H9 (cell line): Measurements from ENCODE around the gene KCNK10. TPM values are rescaled to one million over a fixed set of nuclear protein-coding genes. Genes with fewer than 3 reads are reported as not detected.

ENCODE experiments used
- DNase-seq: peaks from one replicate; pipeline ENCODE4 v3.0.0-alpha.2; 2017
- H2AFZ ChIP-seq: one replicate; pipeline ENCODE4 v1.6.1; 2013; ENCODE audit warnings: mild to moderate bottlenecking, low read length, control low read depth, moderate library complexity
- H2AK5ac ChIP-seq: 2 replicates; pipeline ENCODE4 v1.6.1; 2013; ENCODE audit warnings: low read length, control low read depth, mixed read lengths; ENCODE audit not compliant: insufficient read length
- H2BK120ac ChIP-seq: one replicate; pipeline ENCODE4 v1.6.1; 2013; ENCODE audit warnings: low read depth, mild to moderate bottlenecking, low read length, control low read depth, inconsistent platforms; ENCODE audit not compliant: poor library complexity, severe bottlenecking
- H2BK12ac ChIP-seq: 2 replicates; pipeline ENCODE4 v1.6.1; 2013; ENCODE audit warnings: low read length, control low read depth, mixed read lengths, low read depth; ENCODE audit not compliant: insufficient read length
- H2BK15ac ChIP-seq: 2 replicates; pipeline ENCODE4 v1.6.1; 2013; ENCODE audit warnings: low read depth, low read length, control low read depth
- H2BK20ac ChIP-seq: one replicate; pipeline ENCODE4 v1.6.1; 2013; ENCODE audit warnings: low read depth, mild to moderate bottlenecking, low read length, control low read depth, inconsistent platforms; ENCODE audit not compliant: poor library complexity, severe bottlenecking
- H2BK5ac ChIP-seq: 2 replicates; pipeline ENCODE4 v1.6.1; 2013; ENCODE audit warnings: low read length, control low read depth, mixed read lengths; ENCODE audit not compliant: insufficient read length
- H3K14ac ChIP-seq: 2 replicates; pipeline ENCODE4 v1.6.1; 2013; ENCODE audit warnings: low read length, control low read depth; ENCODE audit not compliant: insufficient read depth
- H3K18ac ChIP-seq: 2 replicates; pipeline ENCODE4 v1.6.1; 2013; ENCODE audit warnings: low read depth, mild to moderate bottlenecking, mixed read lengths, low read length, control low read depth; ENCODE audit not compliant: insufficient read length
- H3K23ac ChIP-seq: 2 replicates; pipeline ENCODE4 v1.6.1; 2013; ENCODE audit warnings: low read length, control low read depth, mixed read lengths, low read depth; ENCODE audit not compliant: insufficient read length
- H3K23me2 ChIP-seq: 2 replicates; pipeline ENCODE4 v1.6.1; 2013; ENCODE audit warnings: low read depth, mild to moderate bottlenecking, mixed read lengths, low read length, control low read depth; ENCODE audit not compliant: insufficient read length, poor library complexity, severe bottlenecking
- H3K27ac ChIP-seq: 2 replicates; pipeline ENCODE4 v1.5.1; 2013; ENCODE audit warnings: low read length, control low read depth, mixed read lengths, low read depth; ENCODE audit not compliant: insufficient read length
- H3K27me3 ChIP-seq: 2 replicates; pipeline ENCODE4 v1.6.1; 2013; ENCODE audit warnings: low read length, control low read depth, inconsistent platforms; ENCODE audit not compliant: insufficient read depth
- H3K4ac ChIP-seq: 2 replicates; pipeline ENCODE4 v1.6.1; 2013; ENCODE audit warnings: low read depth, mild to moderate bottlenecking, control low read depth, inconsistent platforms, low read length, moderate library complexity
- H3K4me1 ChIP-seq: 2 replicates; pipeline ENCODE4 v1.6.1; 2013; ENCODE audit warnings: low read length, control low read depth, inconsistent platforms; ENCODE audit not compliant: insufficient read depth
- H3K4me2 ChIP-seq: 2 replicates; pipeline ENCODE4 v1.6.1; 2013; ENCODE audit warnings: low read length, control low read depth, mixed read lengths; ENCODE audit not compliant: insufficient read length, insufficient read depth
- H3K56ac ChIP-seq: 2 replicates; pipeline ENCODE4 v1.6.1; 2013; ENCODE audit warnings: low read depth, mild to moderate bottlenecking, mixed read lengths, low read length, control low read depth; ENCODE audit not compliant: insufficient read length
- H3K79me1 ChIP-seq: 2 replicates; pipeline ENCODE4 v1.6.1; 2013; ENCODE audit warnings: low read depth, mild to moderate bottlenecking, moderate library complexity, low read length, control low read depth, inconsistent platforms; ENCODE audit not compliant: insufficient read depth, poor library complexity, severe bottlenecking
- H3K79me2 ChIP-seq: 2 replicates; pipeline ENCODE4 v1.6.1; 2013; ENCODE audit warnings: low read length, control low read depth, inconsistent platforms; ENCODE audit not compliant: insufficient read depth
- H3K9ac ChIP-seq: 2 replicates; pipeline ENCODE4 v1.6.1; 2013; ENCODE audit warnings: low read length, control low read depth, mixed read lengths; ENCODE audit not compliant: insufficient read length; ENCODE audit errors: extremely low read depth
- H3K9me3 ChIP-seq: one replicate; pipeline ENCODE4 v1.6.1; 2013; ENCODE audit warnings: low read depth, low read length, inconsistent platforms; ENCODE audit not compliant: control insufficient read depth
- H3T11ph ChIP-seq: one replicate; pipeline ENCODE4 v1.6.1; 2013; ENCODE audit warnings: mild to moderate bottlenecking, low read length, control low read depth, inconsistent platforms
- H4K20me1 ChIP-seq: one replicate; pipeline ENCODE4 v1.6.1; 2013; ENCODE audit not compliant: control insufficient read depth, insufficient read length, insufficient read depth
- H4K5ac ChIP-seq: 2 replicates; pipeline ENCODE4 v1.6.1; 2013; ENCODE audit warnings: low read depth, mild to moderate bottlenecking, mixed read lengths, low read length, control low read depth; ENCODE audit not compliant: insufficient read length
- H4K8ac ChIP-seq: replicated peaks from 2 replicates; pipeline ENCODE4 v1.6.1; 2013; ENCODE audit warnings: low read length, control low read depth, mixed read lengths, low read depth; ENCODE audit not compliant: insufficient read length
- H4K91ac ChIP-seq: 2 replicates; pipeline ENCODE4 v1.6.1; 2013; ENCODE audit warnings: low read depth, mild to moderate bottlenecking, moderate library complexity, mixed read lengths, low read length, control low read depth; ENCODE audit not compliant: insufficient read length
- H3K27ac Mint-ChIP-seq, 3 experiments: 2 replicates in 2 of 3; 3 replicates in 1 of 3; pipeline ENCODE4 v1.8.0; 2020 to 2021; ENCODE audit warnings: mixed read lengths in 3 of 3, mild to moderate bottlenecking in 1 of 3, moderate library complexity in 1 of 3
- H3K27me3 Mint-ChIP-seq: 2 replicates; pipeline ENCODE4 v1.8.0; 2021; ENCODE audit warnings: low read depth, mild to moderate bottlenecking, moderate library complexity, mixed read lengths
- H3K36me3 Mint-ChIP-seq, 3 experiments: 2 replicates in 2 of 3; 3 replicates in 1 of 3; pipeline ENCODE4 v1.8.0; 2020 to 2021; ENCODE audit warnings: low read depth in 3 of 3, mixed read lengths in 3 of 3; ENCODE audit not compliant: insufficient read depth in 1 of 3
- H3K4me1 Mint-ChIP-seq, 2 experiments: 2 replicates each; pipeline ENCODE4 v1.8.0; 2020; ENCODE audit warnings: mixed read lengths in 2 of 2
- H3K4me3 Mint-ChIP-seq, 2 experiments: 2 replicates in 1 of 2; 3 replicates in 1 of 2; pipeline ENCODE4 v1.8.0; 2020 to 2021; ENCODE audit warnings: mild to moderate bottlenecking in 2 of 2, mixed read lengths in 2 of 2, moderate library complexity in 1 of 2
- H3K9me3 Mint-ChIP-seq, 2 experiments: 2 replicates in 1 of 2; 3 replicates in 1 of 2; pipeline ENCODE4 v1.8.0; 2020; ENCODE audit warnings: mild to moderate bottlenecking in 2 of 2, mixed read lengths in 2 of 2, moderate library complexity in 1 of 2
- CTCF ChIP-seq: fragments of 200-600 bp; sonication (generic); conservative IDR thresholded peaks from 3 replicates; pipeline ENCODE4 v1.8.0; 2021; ENCODE audit warnings: antibody characterized with exemption, mild to moderate bottlenecking
- WGBS: extraction: QIAGEN DNeasy Blood & Tissue Kit; methylation state at CpG from one replicate; pipeline ENCODE4 v1.1.7; 2013; ENCODE audit warnings: missing lambda C conversion rate, low lambda C conversion rate, mixed read lengths; ENCODE audit not compliant: insufficient read length; ENCODE audit errors: extremely low coverage; 5-methylcytosine and 5-hydroxymethylcytosine counted together
- total RNA-seq: library from RNA; stranded (reverse); gene quantifications from 2 replicates; pipeline ENCODE4 v1.2.1, GENCODE V29; 2021

The KCNK10 gene
- total RNA-seq, 1 experiment from 2014 or later = 0.33 TPM

DNA sequence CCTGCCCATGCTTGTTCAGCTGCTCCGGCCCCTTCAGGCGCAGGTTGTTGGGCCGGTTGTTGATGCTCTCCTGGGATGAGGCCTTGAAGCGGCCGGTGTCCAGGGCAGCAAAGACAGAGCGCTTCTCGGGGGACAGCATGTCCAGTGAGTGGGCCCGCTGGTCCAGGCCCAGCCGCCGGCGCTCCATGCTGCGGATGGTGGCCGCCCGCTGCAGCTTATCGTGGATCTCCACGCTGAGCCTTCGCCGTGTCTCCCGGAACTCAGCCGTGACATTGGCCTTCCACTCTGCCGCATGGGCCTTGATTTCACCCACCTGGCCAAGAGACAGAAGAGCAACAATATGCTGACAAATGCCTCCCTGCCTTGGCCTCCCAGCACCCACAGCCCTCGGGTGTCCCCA lies 137.2 kb downstream of the KCNK10 start:
- no CpG with 5 or more reads among the region's 22 CpGs for WGBS
- H4K20me1 ChIP-seq = no peaks in the 10 kb centered on the region
- no peak overlapping the region; the same call in 1 of the 2 replicates for H3K14ac ChIP-seq
- Mint-ChIP-seq H3K9me3 (no peaks in the 10 kb centered on the region), H3K36me3 (no peaks in the 10 kb centered on the region), H3K27me3 (no peaks in the 10 kb centered on the region; the same call in 1 of the 2 replicates), H3K4me3 (no peak overlapping the region), H3K27ac (no peak overlapping the region), H3K4me1 (peaks cover 16 to 18% of the 10 kb centered on the region in 2 experiments)
- no peak overlapping the region for H2BK120ac ChIP-seq
- H2AK5ac ChIP-seq = no peak overlapping the region
- H4K5ac ChIP-seq = no peak overlapping the region
- H3K23ac ChIP-seq = no peak overlapping the region
- no peak for DNase-seq
- no peaks in the 10 kb centered on the region for H3K79me2 ChIP-seq
- no peak overlapping the region for H2AFZ ChIP-seq
- no peak overlapping the region for H2BK12ac ChIP-seq
- H3K9ac ChIP-seq = no peak overlapping the region
- H3K9me3 ChIP-seq = no peaks in the 10 kb centered on the region
- H2BK5ac ChIP-seq = no peak overlapping the region
- no peak overlapping the region for H4K91ac ChIP-seq
- H3K4me1 ChIP-seq = no peaks in the 10 kb centered on the region
- no peaks in the 10 kb centered on the region for H3K79me1 ChIP-seq
- no peak overlapping the region for H2BK20ac ChIP-seq
- H3K4ac ChIP-seq = no peak overlapping the region
- no peaks in the 10 kb centered on the region for H3K27me3 ChIP-seq
- no peak overlapping the region for H3T11ph ChIP-seq
- no peak for TF ChIP-seq CTCF
- no peak overlapping the region for H2BK15ac ChIP-seq
- no peak overlapping the region for H4K8ac ChIP-seq
- H3K23me2 ChIP-seq = no peaks in the 10 kb centered on the region
- no peak overlapping the region for H3K56ac ChIP-seq
- H3K27ac ChIP-seq = no peak overlapping the region
- H3K4me2 ChIP-seq = no peak overlapping the region
- no peak overlapping the region for H3K18ac ChIP-seq
